Spleen (tissue), 7 donors: ENCODE data around the gene ADARB1.

ENCODE experiments used
- CTCF ChIP-seq, 11 experiments: fragments of 200-600 bp in 7 of 11; fragments of 450-650 bp in 4 of 11; sonication (generic) in 4 of 11; IDR thresholded peaks in 8 of 11; conservative IDR thresholded peaks in 3 of 11; 1 replicate in 7 of 11; 2 replicates in 4 of 11; pipeline versions ENCODE4 v1.4.0 to v1.8.0; 2016 to 2021; ENCODE audit warnings: antibody characterized with exemption in 11 of 11, inconsistent platforms in 4 of 11, mild to moderate bottlenecking in 1 of 11
- POLR2A ChIP-seq, 3 donors: fragments of 450-650 bp; IDR thresholded peaks; one replicate each; pipeline ENCODE4 v1.5.1; 2017; ENCODE audit warnings: antibody characterized with exemption in 3 of 3, mild to moderate bottlenecking in 1 of 3
- donor health status: DM: no; HTN: no; CAD: no; lungs with moderate emphysema.
- donor health status: DM: no; HTN: no; CAD: no.
- donor health status: DM: no; HTN: no; CAD: no.

GRCh38 chr21:45178070-45178608, 103.8 kb downstream of the ADARB1 start:
- TF ChIP-seq CTCF (IDR thresholded peaks at IDR 0.05 in 8 of 11, conservative IDR thresholded peaks at IDR 0.05 in 3 of 11) (no peak), POLR2A (IDR thresholded peaks at IDR 0.05) (no peak)
